SIG-M5 treated with dmso at 0.1 percent for 504 hours (cell line): ENCODE results near the gene EGFR.

Experiments used
- DNase-seq: peaks from one replicate; lab custom pipeline; 2025; ENCODE audit not compliant: unreplicated experiment; lab: John Stamatoyannopoulos, UW

The EGFR gene

GRCh38 chr7:55185941-55186609, 167.3 kb downstream of the EGFR start:
- no peak for DNase-seq

GRCh38 chr7:55187701-55188491, 169.1 kb downstream of the EGFR start:
- DNase-seq: no peak

- DNase-seq: no peak
Measured at GRCh38 chr7:55188590-55189138, 169.8 kb downstream of the EGFR start.

GRCh38 chr7:55189146-55189766, 170.4 kb downstream of the EGFR start:
- no peak for DNase-seq

- no peak for DNase-seq
Measured at GRCh38 chr7:55189878-55190436, 171.1 kb downstream of the EGFR start.

GRCh38 chr7:55190511-55191160, 171.8 kb downstream of the EGFR start:
- DNase-seq: no peak

GRCh38 chr7:55191161-55191925, 172.5 kb downstream of the EGFR start:
- no peak for DNase-seq

GRCh38 chr7:55191926-55192692, 173.3 kb downstream of the EGFR start:
- no peak for DNase-seq

- no peak for DNase-seq
Measured at GRCh38 chr7:55192723-55193122, 173.9 kb downstream of the EGFR start.

GRCh38 chr7:55193245-55193644, 174.4 kb downstream of the EGFR start:
- DNase-seq: no peak

- DNase-seq: no peak
Measured at GRCh38 chr7:55194522-55194921, 175.7 kb downstream of the EGFR start.

- DNase-seq: no peak
Measured at GRCh38 chr7:55198634-55199392, 180.0 kb downstream of the EGFR start.

GRCh38 chr7:55199418-55199817, 180.6 kb downstream of the EGFR start:
- DNase-seq: no peak

GRCh38 chr7:55200441-55200840, 181.6 kb downstream of the EGFR start:
- DNase-seq: no peak

- no peak for DNase-seq
Measured at GRCh38 chr7:55202150-55202913, 183.5 kb downstream of the EGFR start.

- DNase-seq: no peak
Measured at GRCh38 chr7:55203300-55203699, 184.5 kb downstream of the EGFR start.

GRCh38 chr7:55205124-55205955, 186.5 kb downstream of the EGFR start:
- no peak for DNase-seq
